HCT116 (cell line): ENCODE measurements around the gene PAX7. TPM values are rescaled to one million over a fixed set of nuclear protein-coding genes. Genes with fewer than 3 reads are reported as not detected.

ENCODE experiments used
- ATAC-seq: fragments of 200-7000 bp; cut with Tn5 transposase; 2 replicates; pipeline ENCODE4 v1.9.1; 2020; ENCODE audit warnings: mild to moderate bottlenecking, moderate library complexity
- BruUV-seq: library from RNA; stranded (reverse); fragments of 400-500 nt; replicated peaks from 2 replicates; lab custom pipeline; 2021; lab: Mats Ljungman, UMichigan
- CTCF ChIA-PET: fragments of 300-600 bp; sonication (Branson Sonifier 250); formaldehyde crosslinking; loops from one replicate; lab custom pipeline; 2021; ENCODE audit warnings: antibody characterized with exemption; lab: Charles Lee
- POLR2A ChIA-PET: fragments of 300-600, 350-600 bp; sonication (Branson Sonifier 250); formaldehyde crosslinking; loops from one replicate; lab custom pipeline; 2021; ENCODE audit warnings: antibody characterized with exemption; lab: Charles Lee
- RAD21 ChIA-PET, 2 experiments: fragments of 300-600 bp; sonication (Branson Sonifier 250); formaldehyde crosslinking; loops; one replicate each; lab custom pipeline; 2023; ENCODE audit warnings: low total read pairs in 2 of 2; ENCODE audit not compliant: uncharacterized antibody in 2 of 2, unreplicated experiment in 2 of 2, low non-redundant PET in 1 of 2; lab: Charles Lee
- DNase-seq: peaks from one replicate; pipeline ENCODE4 v3.0.0-alpha.2; 2010; ENCODE audit warnings: low read depth, low spot score
- H2AFZ ChIP-seq: fragments of 200-600 bp; shearing (Covaris generic), sonication (generic); 2 replicates; pipeline ENCODE4 v1.6.1; 2017; ENCODE audit warnings: low read depth, mixed run types, mixed read lengths, antibody characterized with exemption, low read length; ENCODE audit not compliant: poor library complexity, severe bottlenecking
- H3K27ac ChIP-seq: 2 replicates; pipeline ENCODE4 v1.5.1; 2012; ENCODE audit warnings: low read depth, low read length
- H3K27me3 ChIP-seq: fragments of 200-600 bp; sonication (generic); 2 replicates; pipeline ENCODE4 v1.6.1; 2016; ENCODE audit warnings: mixed run types, low read length, mixed read lengths; ENCODE audit not compliant: insufficient read depth
- H3K36me3 ChIP-seq, 2 experiments: fragments of 200-500 bp in 1 of 2; fragments of 200-600 bp in 1 of 2; sonication (Bioruptor generic) in 1 of 2; sonication (generic) in 1 of 2; 2 replicates each; pipeline versions ENCODE4 v1.5.1 to v1.6.1; 2014 to 2016; ENCODE audit warnings: low read length in 2 of 2, inconsistent platforms in 1 of 2, mixed read lengths in 1 of 2, mixed run types in 1 of 2; ENCODE audit not compliant: insufficient read depth in 2 of 2, control insufficient read depth in 1 of 2
- H3K4me1 ChIP-seq, 2 experiments: fragments of 200-600 bp in 1 of 2; sonication (generic) in 1 of 2; 2 replicates each; pipeline versions ENCODE4 v1.5.1 to v1.6.1; 2012 to 2017; ENCODE audit warnings: low read length in 2 of 2, inconsistent platforms in 1 of 2, mild to moderate bottlenecking in 1 of 2, mixed read lengths in 1 of 2, mixed run types in 1 of 2, moderate library complexity in 1 of 2; ENCODE audit not compliant: insufficient read depth in 2 of 2, control insufficient read depth in 1 of 2
- H3K4me2 ChIP-seq: fragments of 200-600 bp; sonication (generic); 2 replicates; pipeline ENCODE4 v1.6.1; 2017; ENCODE audit warnings: mixed run types, low read length, mixed read lengths
- H3K4me3 ChIP-seq, 2 experiments: fragments of 200-600 bp in 1 of 2; sonication (generic) in 1 of 2; replicated peaks in 1 of 2; 2 replicates each; pipeline ENCODE4 v1.5.1; 2011 to 2016; ENCODE audit warnings: low read length in 2 of 2, control low read depth in 1 of 2, low read depth in 1 of 2, mild to moderate bottlenecking in 1 of 2, mixed read lengths in 1 of 2, mixed run types in 1 of 2
- H3K79me2 ChIP-seq: fragments of 200-600 bp; sonication (generic); 2 replicates; pipeline ENCODE4 v1.6.1; 2017; ENCODE audit warnings: mild to moderate bottlenecking, mixed run types, low read length, moderate library complexity, mixed read lengths; ENCODE audit not compliant: insufficient read depth
- H3K9ac ChIP-seq: fragments of 200-600 bp; sonication (generic); 2 replicates; pipeline ENCODE4 v1.6.1; 2016; ENCODE audit warnings: low read length, mixed read lengths
- H3K9me2 ChIP-seq: fragments of 200-600 bp; sonication (generic), shearing (Covaris generic); 2 replicates; pipeline ENCODE4 v1.6.1; 2017; ENCODE audit warnings: mixed run types, mild to moderate bottlenecking, moderate library complexity; ENCODE audit not compliant: insufficient read depth
- H3K9me3 ChIP-seq, 2 experiments: fragments of 200-500 bp in 1 of 2; fragments of 200-600 bp in 1 of 2; sonication (Bioruptor generic) in 1 of 2; sonication (generic) in 1 of 2; 2 replicates each; pipeline ENCODE4 v1.6.1; 2014 to 2017; ENCODE audit warnings: low read length in 2 of 2, mixed read lengths in 2 of 2, inconsistent platforms in 1 of 2, low read depth in 1 of 2, mild to moderate bottlenecking in 1 of 2, mixed run types in 1 of 2, moderate library complexity in 1 of 2; ENCODE audit not compliant: control insufficient read depth in 1 of 2, insufficient read depth in 1 of 2
- H4K20me1 ChIP-seq: fragments of 200-600 bp; sonication (generic), shearing (Covaris generic); 2 replicates; pipeline ENCODE4 v1.6.1; 2017; ENCODE audit warnings: mixed run types, mild to moderate bottlenecking, moderate library complexity; ENCODE audit not compliant: insufficient read depth
- CBX3 ChIP-seq: IDR thresholded peaks from 2 replicates; pipeline ENCODE4 v1.6.1; 2012; ENCODE audit warnings: low read depth
- CEBPB ChIP-seq: IDR thresholded peaks from 2 replicates; pipeline ENCODE4 v1.6.1; 2012; ENCODE audit warnings: low read depth
- EGR1 ChIP-seq: IDR thresholded peaks from 2 replicates; pipeline ENCODE4 v1.6.1; 2012; ENCODE audit warnings: low read depth
- FOSL1 ChIP-seq: IDR thresholded peaks from 2 replicates; pipeline ENCODE4 v1.6.1; 2012; ENCODE audit warnings: low read depth
- POLR2A ChIP-seq: IDR thresholded peaks from 2 replicates; pipeline ENCODE4 v1.7.0; 2011; ENCODE audit warnings: borderline replicate concordance; ENCODE audit not compliant: insufficient read depth, insufficient read length; ENCODE audit errors: extremely low read depth
- RAD21 ChIP-seq: IDR thresholded peaks from 2 replicates; pipeline ENCODE4 v1.6.1; 2012; ENCODE audit warnings: low read depth, mild to moderate bottlenecking
- SRF ChIP-seq: IDR thresholded peaks from 2 replicates; pipeline ENCODE4 v1.6.1; 2012; ENCODE audit warnings: low read depth
- intact Hi-C: fragments of 100-400 bp; cut with micrococcal nuclease; formaldehyde crosslinking; loops from 2 replicates; pipeline ENCODE4 v1.10.0; 2022
- total RNA-seq: library from RNA; stranded (reverse); gene quantifications from one replicate; pipeline ENCODE4 v1.2.1, GENCODE V29; 2021; ENCODE audit not compliant: unreplicated experiment
- TF ChIP-seq, protein P1 (sequence below): IDR thresholded peaks from 2 replicates; pipeline ENCODE4 v1.6.1; 2011; ENCODE audit warnings: mild to moderate bottlenecking, low read length, moderate library complexity; ENCODE audit not compliant: insufficient replicate concordance; ENCODE audit errors: extremely low read depth
- TF ChIP-seq, protein P2 (sequence below): IDR thresholded peaks from 2 replicates; pipeline ENCODE4 v1.6.1; 2012
- TF ChIP-seq, protein P3 (sequence below), 3 experiments: fragments of 200-600 bp in 1 of 3; sonication (generic) in 1 of 3; IDR thresholded peaks in 2 of 3; conservative IDR thresholded peaks in 1 of 3; 2 replicates each; pipeline ENCODE4 v1.5.1; 2012 to 2017; ENCODE audit warnings: low read depth in 2 of 3, low read length in 2 of 3, antibody characterized with exemption in 1 of 3, borderline replicate concordance in 1 of 3, control low read depth in 1 of 3, mild to moderate bottlenecking in 1 of 3, mixed read lengths in 1 of 3, mixed run types in 1 of 3, moderate library complexity in 1 of 3; ENCODE audit not compliant: insufficient read depth in 1 of 3

Gene PAX7
- total RNA-seq, 1 experiment from 2014 or later = not detected

DNA sequence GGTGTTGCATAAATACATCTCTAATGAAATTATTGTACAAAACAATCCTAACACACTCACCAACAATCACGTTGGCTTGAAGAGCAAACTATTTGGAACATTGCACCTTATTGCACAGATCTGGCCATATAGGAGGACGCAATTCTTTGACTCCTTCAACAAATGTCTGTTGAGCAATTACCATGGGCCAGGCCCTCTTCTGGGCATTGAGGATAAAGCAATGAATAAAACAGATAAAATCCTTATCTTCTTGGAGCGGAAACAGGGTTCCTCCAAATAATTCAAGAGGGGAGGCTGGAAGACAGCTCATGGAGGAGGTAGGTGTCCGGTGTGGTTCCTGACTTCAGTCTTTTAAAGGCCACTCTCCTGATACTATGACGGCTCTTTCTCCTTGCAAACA, 43.3 kb downstream of the PAX7 start:
- H3K79me2 ChIP-seq = no peaks in the 10 kb centered on the region
- H3K9me2 ChIP-seq = no peaks in the 10 kb centered on the region
- H3K9ac ChIP-seq = no peak overlapping the region
- H3K27ac ChIP-seq = no peak overlapping the region
- no peaks in the 10 kb centered on the region for H3K36me3 ChIP-seq
- peak; percentile 68 for ATAC-seq
- H3K4me3 ChIP-seq = no peak overlapping the region
- no peak for DNase-seq
- H3K27me3 ChIP-seq = peaks cover 10% of the 10 kb centered on the region; the same call in 1 of the 2 replicates
- no peaks in the 10 kb centered on the region for H3K9me3 ChIP-seq
- ChIA-PET POLR2A (no interaction called here), RAD21 (no interaction called here), CTCF (interaction anchor here (1.2 to 1.7 kb wide), 2 partner anchors 10 to 77 kb away, joined by 3 to 5 read pairs; no protein-coding TSS in a partner anchor)
- intact Hi-C loops = no loop called here
- no TSS peak for BruUV-seq
- no peak overlapping the region for H3K4me2 ChIP-seq
- TF ChIP-seq CBX3 (no peak), FOSL1 (no peak), RAD21 (peak; percentile 24; the same call in 1 of the 2 replicates), SRF (no peak), CEBPB (0 out of 2 replicates have a peak, but pooled peaks have one; percentile 17), EGR1 (no peak), POLR2A (no peak)
- TF ChIP-seq, protein P1, sequence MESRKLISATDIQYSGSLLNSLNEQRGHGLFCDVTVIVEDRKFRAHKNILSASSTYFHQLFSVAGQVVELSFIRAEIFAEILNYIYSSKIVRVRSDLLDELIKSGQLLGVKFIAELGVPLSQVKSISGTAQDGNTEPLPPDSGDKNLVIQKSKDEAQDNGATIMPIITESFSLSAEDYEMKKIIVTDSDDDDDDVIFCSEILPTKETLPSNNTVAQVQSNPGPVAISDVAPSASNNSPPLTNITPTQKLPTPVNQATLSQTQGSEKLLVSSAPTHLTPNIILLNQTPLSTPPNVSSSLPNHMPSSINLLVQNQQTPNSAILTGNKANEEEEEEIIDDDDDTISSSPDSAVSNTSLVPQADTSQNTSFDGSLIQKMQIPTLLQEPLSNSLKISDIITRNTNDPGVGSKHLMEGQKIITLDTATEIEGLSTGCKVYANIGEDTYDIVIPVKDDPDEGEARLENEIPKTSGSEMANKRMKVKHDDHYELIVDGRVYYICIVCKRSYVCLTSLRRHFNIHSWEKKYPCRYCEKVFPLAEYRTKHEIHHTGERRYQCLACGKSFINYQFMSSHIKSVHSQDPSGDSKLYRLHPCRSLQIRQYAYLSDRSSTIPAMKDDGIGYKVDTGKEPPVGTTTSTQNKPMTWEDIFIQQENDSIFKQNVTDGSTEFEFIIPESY = no peak
- TF ChIP-seq, protein P2, sequence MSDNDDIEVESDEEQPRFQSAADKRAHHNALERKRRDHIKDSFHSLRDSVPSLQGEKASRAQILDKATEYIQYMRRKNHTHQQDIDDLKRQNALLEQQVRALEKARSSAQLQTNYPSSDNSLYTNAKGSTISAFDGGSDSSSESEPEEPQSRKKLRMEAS = no peak
- TF ChIP-seq, protein P3, sequence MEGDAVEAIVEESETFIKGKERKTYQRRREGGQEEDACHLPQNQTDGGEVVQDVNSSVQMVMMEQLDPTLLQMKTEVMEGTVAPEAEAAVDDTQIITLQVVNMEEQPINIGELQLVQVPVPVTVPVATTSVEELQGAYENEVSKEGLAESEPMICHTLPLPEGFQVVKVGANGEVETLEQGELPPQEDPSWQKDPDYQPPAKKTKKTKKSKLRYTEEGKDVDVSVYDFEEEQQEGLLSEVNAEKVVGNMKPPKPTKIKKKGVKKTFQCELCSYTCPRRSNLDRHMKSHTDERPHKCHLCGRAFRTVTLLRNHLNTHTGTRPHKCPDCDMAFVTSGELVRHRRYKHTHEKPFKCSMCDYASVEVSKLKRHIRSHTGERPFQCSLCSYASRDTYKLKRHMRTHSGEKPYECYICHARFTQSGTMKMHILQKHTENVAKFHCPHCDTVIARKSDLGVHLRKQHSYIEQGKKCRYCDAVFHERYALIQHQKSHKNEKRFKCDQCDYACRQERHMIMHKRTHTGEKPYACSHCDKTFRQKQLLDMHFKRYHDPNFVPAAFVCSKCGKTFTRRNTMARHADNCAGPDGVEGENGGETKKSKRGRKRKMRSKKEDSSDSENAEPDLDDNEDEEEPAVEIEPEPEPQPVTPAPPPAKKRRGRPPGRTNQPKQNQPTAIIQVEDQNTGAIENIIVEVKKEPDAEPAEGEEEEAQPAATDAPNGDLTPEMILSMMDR (IDR thresholded peaks at IDR 0.05 in 2 of 3, conservative IDR thresholded peaks at IDR 0.05 in 1 of 3; ENCODE audit: borderline replicate concordance in 1 of 3, insufficient read depth in 1 of 3, low read depth in 2 of 3, low read length in 2 of 3) = peak in 2 of 3 experiments; percentile 33 to 45; a peak in 3 of 6 replicates
- peaks cover 1 to 7% of the 10 kb centered on the region in 2 experiments; a peak in 3 of 4 replicates for H3K4me1 ChIP-seq
- no peaks in the 10 kb centered on the region for H4K20me1 ChIP-seq
- no peak overlapping the region for H2AFZ ChIP-seq
